HG02970 (cell line): ENCODE measurements around the gene PRKG1.
A peak's percentile ranks its signal among the peaks of the same experiment; 100 is the strongest.

Experiments
- ATAC-seq: cut with Tn5 transposase; IDR thresholded peaks from one replicate; pipeline ENCODE4 v1.9.1; 2021; ENCODE audit warnings: mild to moderate bottlenecking, moderate library complexity, moderate number of reproducible peaks; ENCODE audit not compliant: unreplicated experiment, low FRiP score

The PRKG1 gene

DNA sequence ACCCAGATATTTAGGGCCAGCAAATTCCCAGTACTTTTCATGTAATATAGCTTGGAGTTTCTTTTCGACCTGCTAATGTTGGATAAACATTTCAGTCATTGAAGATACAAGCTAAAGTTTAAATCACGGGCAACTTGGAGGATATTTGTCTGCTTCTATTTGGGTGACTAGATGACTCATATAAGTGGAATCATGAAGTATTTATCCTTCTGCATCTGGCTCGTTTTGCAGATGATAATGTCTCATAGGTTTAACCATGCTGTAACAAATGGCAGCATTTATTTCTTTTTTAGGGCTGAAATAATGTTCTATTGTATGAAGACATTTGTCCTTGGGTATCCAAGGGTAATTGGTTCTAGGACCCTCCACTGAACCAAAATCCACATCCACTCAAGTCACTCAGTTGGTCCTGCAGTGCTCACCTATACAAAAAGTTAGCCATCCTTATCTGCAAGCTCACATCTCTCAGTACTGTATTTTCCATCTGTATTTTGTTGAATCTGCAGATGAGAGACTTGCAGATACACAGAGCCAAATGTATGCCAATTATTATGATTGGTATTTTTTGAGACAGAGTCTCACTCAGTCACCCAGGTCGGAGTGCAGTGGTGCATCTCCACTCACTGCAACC, 812.3 kb downstream of the PRKG1 start:
- ATAC-seq, result no peak

DNA sequence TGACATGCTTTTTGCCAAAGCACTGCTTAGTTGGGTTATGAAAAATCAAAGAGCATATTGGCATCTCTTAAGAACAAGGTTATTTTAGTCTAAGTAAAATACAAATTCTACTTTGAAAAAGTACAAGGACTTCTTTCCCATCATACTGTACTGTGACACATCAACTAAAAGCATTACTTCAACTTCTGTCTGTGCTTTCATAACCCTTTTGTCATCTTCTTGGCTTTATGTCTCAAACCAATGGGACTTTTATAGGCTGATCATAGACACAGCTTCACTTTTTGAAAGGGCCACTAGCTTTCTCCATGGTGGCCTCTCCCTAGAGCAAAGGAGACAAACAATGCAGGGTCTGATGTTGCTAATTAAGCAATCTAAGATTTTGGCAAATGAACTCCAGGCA, 814.0 kb downstream of the PRKG1 start:
- ATAC-seq, result no peak

DNA sequence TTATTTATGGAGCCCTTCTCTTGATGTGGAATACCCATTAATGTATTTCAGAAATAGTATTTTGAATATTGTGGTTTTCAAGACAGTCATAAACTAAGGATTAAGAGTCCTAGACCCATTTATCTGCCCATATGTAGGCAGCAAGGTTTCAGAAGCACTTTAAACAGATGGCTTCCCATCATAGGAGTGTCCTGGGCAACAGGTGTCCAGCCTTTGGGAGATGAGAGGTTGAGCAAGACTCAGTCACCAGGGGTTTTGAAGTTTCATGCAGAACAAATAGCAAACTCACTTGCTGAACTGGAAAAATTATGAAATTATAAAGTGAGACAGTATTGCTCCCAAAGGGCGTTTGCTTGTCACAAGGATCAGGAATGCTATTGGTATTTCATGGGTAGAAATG, 818.0 kb downstream of the PRKG1 start:
- ATAC-seq, result no peak

DNA sequence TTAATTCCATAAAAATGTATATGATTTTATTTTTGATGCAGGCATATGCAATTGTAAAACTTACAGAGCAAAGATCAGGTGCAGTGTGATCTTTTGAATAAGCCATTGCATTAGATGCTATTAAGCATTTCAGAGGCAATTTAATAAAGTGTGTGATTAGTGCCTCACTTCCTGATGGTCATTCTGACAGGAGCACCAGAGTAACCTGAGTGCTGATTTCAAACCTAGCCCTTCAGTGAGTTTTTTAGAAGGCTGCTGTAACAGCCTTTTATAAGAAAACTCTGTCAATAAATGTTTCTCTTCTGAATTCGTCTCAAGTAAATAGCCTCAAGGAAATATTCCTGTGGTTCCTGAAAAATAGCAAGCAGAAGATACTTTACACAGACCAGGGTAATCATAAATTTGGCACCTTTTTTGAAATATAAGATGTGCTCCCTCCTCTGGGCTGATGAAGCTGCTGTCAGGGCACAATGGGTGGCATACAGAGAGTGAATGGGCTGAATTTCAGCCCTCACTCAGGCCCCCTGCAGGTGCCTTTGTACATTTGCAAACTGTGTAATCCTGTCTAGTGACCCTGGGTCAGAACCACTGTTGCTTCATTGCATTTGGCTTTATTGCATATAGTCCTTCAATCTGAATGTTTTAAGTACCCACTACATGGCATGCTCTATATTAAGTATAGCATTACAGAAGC, 818.8 kb downstream of the PRKG1 start:
- peak; percentile 68 for ATAC-seq

DNA sequence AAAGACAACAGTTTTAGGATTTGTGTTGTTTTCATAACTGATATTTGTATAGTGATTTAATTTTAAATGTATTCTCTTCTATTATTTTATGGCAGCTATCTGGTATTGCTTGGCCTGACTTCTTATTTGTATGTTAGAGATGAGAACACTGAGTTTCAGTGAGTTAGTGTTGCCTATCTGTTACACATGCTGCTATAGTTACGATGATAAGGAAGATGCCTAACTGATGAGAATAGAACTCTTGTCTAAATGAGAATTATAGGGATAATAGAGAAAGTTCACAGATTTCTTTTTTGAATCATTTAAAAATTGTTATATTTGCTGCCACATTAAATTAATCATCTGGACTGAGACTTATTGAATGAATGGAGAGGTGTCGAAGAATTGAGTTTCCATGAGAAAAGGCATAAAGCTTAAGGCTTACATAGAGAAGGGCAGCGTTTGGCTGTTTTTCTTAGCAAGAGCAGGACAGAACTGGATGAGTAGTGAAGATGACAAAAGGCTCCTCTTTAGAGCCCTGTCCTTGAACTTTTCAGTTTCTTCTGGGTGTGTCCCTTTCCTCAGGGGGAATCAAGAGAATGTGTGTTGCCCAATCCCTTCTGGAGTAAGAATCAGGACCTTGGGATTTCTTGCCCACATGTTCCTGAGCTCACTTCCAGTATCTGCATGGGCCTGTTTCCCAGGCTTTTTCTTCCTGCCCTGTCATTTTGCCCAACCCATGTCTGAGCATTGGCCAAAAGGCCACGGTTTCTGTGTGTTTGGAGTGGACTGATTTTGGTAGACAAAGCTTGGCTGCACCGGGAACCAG, 820.7 kb downstream of the PRKG1 start:
- ATAC-seq, result no peak

- ATAC-seq, result no peak
Observed at GRCh38 chr10:51896849-51897248, 822.6 kb downstream of the PRKG1 start.

DNA sequence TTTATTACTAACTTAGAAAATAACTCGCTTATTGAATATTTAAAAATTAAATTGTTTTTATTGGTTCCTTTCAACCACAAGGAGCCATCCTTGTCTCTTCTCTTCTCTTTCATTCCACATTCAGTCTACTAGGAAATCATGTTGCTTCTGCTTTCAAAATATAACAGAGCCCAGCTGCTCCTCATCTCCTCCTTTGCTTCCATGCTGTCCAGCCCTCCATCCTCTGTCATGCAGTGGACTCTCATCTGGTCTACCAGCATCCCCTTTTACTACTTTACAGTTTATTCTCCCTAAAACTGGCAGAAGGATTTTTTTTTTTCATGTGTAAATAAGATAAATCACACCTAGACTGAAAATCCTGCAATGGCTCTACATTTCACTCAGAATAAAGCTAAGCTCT, 823.3 kb downstream of the PRKG1 start:
- no peak for ATAC-seq

GRCh38 chr10:51900180-51900579, 825.9 kb downstream of the PRKG1 start:
- ATAC-seq, result no peak

GRCh38 chr10:51903675-51904074, 829.4 kb downstream of the PRKG1 start:
- no peak for ATAC-seq

DNA sequence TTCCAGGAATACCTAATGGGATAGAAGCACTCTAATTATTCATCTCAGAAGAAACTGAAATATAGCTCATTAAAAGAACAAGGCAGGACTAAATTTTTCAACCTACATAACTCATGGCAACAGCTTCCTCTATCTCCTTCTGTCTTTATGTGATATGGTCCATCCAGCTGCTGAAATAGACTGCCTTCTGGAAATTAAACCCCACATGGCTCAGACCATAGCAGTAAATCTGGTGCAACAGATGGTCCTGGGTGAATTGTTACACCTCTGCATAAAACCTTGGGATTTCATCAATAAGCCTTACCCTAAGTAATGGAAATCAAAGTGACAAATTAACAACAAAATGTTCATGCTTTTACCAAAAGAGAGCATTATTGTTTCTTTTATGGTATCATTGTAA, 830.7 kb downstream of the PRKG1 start:
- ATAC-seq, result no peak

DNA sequence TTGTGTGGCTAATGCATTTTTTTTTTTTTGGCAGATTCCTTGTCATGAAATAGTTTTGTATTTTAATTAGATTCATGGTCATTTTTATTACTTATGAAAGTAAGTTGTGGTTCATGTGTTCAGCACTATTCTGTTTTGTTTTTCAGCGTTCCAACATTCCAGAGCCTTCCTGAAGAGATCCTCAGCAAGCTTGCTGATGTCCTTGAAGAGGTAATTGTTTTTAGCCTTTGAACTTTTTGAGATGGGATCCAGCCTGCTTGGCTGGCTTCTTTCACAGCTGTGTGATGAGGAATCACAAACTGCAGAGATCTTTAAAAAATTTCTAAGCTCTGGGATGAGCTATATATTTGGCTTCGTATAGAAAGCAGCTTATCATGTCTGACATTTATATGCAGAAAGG, 833.1 kb downstream of the PRKG1 start:
- no peak for ATAC-seq

DNA sequence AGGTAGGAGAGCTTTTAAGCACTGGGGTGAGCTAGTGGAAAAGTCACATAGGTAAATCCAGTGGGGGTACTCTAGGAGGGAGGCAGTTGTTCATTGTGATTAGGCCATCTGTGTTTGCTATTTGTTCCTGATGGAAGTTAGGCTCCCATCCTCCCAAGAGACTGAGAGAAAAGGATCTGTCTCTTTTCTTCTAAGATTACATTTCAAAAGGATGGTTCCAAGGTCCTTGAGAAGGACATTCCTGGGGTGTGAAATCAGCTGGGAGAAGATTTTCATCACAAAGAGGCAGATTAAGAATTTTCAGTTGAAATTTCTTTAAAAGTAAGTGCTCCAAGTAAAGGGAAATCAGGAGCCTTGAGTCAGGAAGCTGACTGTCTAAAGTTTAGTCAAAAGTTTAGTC, 835.9 kb downstream of the PRKG1 start:
- no peak for ATAC-seq

DNA sequence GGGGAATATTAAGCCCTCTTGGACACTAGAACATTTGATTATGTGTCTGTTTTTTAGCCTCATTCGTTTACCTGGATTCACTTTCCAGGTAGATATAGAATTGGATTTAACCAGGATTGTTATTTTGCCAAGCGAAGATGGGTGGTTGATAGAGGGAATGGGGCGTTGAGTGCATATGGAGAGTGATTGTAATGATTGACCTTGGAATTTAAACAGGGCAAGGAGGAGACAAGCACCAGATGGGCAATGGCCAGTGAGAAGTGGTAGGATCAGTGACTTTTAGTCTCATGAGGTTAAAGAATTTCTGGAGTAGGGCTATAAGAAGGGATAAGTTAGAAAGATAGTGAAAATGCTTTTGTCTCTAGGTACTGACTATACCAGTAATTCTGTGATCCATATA, 836.3 kb downstream of the PRKG1 start:
- ATAC-seq, result no peak

GRCh38 chr10:51911723-51912122, 837.4 kb downstream of the PRKG1 start:
- ATAC-seq, result no peak

- ATAC-seq, result no peak
Observed at GRCh38 chr10:51915031-51915542, 840.8 kb downstream of the PRKG1 start.

GRCh38 chr10:51918440-51918839, 844.2 kb downstream of the PRKG1 start:
- no peak for ATAC-seq

DNA sequence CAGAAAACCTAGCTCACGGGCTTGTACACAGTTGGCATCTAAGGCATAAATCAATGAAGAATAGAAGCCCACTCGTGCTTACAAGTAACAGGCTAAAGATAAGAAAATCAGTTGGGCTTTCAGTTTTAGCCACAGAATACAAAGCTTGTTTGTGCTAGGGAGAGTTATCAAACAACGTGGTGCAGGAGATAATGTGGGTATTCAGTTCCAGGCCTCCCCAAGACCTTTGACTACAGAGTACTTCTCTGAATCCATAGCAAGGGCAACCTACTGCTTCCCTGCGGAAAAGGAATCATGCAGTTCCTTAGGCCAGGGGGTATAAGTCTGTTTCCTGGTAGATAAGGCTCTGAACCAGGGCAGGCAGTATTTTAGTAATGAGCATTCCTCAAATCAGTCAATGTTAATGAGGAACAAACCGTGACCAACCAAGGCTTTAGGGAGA, 844.6 kb downstream of the PRKG1 start:
- ATAC-seq, result no peak

GRCh38 chr10:51920672-51921071, 846.4 kb downstream of the PRKG1 start:
- no peak for ATAC-seq

DNA sequence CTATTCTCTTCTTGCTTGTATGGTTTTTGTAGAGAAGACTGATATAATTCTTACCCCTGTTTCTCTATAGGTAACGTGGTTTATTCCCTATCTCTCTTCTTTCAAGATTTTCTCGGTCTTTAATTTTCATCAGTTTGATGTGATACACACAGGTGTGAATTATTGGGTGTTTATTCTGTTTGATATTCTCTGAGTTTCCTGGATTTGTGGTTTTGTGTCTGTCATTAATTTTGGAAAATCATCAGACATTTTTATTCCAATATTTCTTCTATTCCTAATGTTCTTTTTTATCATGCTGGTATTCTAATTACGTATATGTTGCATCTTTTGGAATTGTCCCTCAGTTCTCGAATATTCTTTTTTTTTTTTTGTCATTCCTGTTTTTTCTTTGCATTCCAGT, 850.1 kb downstream of the PRKG1 start:
- ATAC-seq, result no peak

GRCh38 chr10:51926337-51926736, 852.0 kb downstream of the PRKG1 start:
- no peak for ATAC-seq

DNA sequence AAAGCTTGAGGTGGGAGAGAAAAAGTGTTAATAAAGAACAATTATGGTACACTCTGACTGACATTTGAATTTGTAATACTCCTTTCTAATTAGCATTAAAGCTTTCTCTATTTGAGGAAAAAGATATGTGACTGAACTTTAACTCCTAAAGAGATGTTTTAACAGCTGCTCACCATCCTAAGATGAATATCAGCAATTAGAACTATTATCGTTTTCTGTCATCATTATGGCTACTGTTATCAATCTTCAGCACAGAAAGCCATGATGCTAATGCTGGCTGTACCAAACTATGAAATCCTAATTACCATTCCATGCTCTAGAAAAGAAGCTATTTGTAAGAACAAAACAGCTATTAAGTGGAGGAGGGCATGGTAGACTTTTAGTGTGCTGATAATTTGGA, 853.9 kb downstream of the PRKG1 start:
- no peak for ATAC-seq
